ENCODE data around the gene MRPL57.
"Not testable (repeated sequence)": the region's sequence is repeated elsewhere in the genome, so short reads cannot be mapped to it uniquely, and the experiment has no call there.

The MRPL57 gene

DNA sequence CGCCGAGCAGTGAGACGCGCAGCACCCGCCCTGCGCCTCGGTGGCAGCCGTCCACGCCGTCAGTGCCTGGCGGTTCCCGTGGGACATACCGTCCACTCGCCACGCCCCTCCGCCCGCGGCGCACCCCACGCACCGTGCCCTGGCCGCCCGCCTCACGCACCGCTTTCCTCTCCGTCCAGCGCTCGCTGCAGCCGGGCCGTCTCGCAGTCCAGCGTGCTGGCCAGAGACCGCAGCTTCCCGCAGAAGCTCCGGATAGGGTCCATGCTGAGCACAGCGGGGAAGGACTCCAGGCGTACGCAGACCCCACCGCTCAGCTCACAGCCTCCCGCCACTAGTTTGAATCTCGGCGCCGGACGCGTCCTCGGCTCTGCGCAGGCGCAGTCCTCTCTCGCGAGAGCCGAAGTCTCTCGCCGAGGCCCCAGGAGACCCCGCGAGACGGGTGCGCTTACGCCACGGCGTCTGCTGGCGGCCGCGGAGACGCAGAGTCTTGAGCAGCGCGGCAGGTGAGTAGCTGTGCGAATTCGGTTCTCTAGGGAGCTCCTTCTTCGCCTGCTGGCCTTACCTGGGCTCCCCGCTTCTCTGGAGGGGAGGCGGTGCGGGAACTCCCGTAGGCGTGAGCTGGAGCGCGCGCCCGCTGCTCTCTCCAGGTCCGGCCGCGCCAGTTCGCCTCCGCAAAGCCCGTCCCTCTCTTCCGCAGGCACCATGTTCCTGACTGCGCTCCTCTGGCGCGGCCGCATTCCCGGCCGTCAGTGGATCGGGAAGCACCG, at the start of gene MRPL57, which contains the start of gene SKA3:
MRPL57 (plus strand) TSS at position 444 of the 767 bp plus-strand sequence; CDS start at position 703, 259 bp downstream.
SKA3 (minus strand) TSS at position 338 of the 767 bp plus-strand sequence; CDS start at position 263, 75 bp downstream.
- peak; percentile 96 for DNase-seq

DNA sequence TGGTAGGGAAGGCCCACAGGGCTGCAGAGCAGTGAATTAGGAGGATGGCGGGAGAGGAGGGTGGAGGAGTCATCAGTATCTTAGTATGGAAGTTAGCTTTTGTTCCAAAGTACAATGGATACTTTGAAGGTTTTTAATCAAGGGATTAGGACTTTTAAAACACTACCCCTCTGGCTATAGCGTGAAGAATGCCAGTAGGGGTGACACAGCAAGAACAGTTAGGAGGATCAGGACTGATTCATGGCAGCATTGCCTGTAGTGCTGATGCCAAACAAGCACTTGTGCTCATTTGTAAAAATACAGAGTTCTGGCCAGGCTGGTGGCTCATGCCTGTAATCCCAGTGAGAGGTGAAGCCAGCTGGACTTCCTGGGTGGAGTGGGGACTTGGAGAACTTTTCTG, 46.3 kb upstream of the MRPL57 start:
- no peak for DNase-seq

DNA sequence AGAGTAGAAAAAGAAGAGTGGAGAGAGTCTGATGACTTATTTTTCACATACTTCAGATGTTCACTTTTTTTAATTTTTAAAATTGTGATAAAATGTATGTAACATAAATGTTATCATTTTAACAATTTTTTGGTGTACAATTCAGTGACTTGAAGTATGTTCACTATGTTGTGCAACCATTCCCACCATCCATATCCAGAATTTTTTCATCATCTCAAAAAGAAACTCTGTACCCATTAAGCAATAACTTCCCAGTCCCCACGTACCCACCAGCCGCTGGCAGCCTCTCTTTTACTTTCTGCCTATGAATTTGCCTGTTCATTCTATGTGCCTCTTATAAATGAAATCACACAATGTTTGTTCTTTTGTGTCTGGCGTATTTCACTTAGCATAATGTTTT, 43.4 kb upstream of the MRPL57 start:
- no peak for DNase-seq

DNA sequence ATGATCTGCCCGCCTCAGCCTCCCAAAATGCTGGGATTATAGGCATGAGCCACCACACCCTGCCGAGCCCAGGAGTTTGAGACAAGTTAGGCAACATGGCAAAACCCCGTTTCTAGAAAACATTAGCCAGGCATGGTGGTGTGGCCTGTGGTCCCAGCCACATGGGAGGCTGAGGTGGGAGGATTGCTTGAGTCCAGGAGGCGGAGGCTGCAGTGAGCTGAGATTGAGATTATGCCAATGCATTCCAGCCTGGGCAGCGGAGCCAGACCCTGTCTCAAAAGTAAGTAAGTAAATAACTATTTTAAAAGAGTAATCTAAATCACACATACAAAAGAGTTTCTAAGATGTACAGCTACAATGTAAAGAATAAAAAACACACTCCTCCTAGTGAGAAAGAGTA, 42.0 kb upstream of the MRPL57 start:
- no peak for DNase-seq

DNA sequence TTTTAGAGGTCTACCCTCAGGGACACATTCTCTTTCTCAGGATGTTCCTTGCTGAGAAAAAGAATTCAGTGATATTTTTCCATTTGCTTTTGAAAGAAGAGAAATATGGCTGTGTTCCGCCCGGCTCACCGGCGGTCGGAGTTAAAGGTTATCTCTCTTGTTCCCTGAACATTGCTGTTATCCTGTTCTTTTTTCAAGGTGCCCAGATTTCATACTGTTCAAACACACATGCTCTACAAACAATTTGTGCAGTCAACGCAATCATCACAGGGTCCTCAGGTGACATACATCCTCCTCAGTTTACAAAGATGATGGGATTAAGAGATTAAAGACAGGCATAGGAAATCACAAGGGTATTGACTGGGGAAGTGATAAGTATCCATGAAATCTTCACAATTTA, 40.6 kb upstream of the MRPL57 start:
- not testable (repeated sequence) for DNase-seq

DNA sequence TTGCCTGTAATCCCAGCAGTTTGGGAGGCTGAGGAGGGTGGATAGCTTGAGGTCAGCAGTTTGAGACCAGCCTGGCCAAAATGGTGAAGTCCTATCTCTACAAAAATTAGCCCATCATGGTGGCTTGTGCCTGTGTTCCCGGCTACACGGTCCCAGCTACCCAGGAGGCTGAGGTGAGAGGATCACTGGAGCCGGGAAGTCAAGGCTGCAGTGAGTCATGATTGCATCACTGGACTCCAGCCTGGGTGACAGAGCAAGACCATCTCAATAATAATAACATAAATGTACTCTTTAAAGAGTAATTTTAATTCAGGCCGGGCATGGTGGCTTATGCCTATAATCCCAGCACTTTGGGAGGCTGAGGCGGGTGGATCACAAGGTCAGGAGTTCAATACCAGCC, 38.8 kb upstream of the MRPL57 start:
- DNase-seq, result no peak

DNA sequence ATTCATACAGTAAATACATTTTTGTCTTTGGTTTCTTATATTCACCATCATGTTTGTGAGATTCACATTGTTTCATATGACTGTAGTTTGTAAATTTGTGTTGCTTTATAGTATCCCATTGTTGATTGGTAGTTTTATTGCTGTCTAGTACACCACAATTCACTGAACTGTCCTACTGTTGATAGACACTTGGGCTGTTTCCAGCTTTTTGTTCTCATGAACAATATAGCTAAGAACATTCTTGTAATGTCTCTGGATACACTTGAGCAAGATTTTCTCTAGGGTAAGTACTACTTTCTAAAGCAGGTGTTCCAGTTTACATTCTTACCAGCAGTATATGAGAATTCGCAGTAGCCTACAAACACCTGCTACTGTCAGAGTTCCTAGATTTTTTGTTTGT, 37.9 kb upstream of the MRPL57 start:
- no peak for DNase-seq

DNA sequence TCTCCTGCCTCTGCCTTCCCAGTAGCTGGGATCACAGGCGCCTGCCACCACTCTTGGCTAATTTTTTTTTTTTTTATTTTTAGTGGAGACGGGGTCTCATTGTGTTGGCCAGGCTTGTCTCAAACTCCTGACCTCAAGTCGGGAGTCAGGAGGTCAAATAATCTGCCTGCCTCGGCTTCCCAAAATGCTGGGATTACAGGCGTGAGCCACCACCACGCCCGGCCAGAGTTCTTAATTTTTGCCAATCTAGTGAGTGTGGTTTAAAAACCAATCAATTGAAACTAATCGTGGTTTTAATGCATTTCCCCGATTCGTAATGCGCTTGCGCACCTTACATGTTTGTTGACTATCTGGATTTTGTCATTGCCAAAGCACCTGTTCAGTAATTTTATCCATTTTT, 37.1 kb upstream of the MRPL57 start:
- DNase-seq, result no peak

DNA sequence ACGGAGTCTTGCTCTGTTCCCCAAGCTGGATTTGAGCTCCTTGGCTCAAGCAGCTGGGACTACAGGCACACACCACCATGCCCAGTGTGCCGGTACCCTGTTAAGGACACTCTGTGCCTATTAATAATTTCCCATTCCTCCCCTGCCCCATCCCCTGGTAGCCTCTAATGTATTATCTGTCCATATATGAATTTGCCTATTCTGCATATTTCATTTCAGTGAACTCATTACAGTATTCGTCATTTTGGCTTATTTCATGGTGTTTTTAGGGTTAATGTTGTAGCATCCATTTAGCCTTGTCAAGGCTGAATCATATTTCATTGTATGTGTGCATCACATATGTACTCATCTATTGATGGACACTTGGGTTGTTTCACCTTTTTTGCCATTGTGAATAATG, 33.7 kb upstream of the MRPL57 start:
- no peak for DNase-seq

DNA sequence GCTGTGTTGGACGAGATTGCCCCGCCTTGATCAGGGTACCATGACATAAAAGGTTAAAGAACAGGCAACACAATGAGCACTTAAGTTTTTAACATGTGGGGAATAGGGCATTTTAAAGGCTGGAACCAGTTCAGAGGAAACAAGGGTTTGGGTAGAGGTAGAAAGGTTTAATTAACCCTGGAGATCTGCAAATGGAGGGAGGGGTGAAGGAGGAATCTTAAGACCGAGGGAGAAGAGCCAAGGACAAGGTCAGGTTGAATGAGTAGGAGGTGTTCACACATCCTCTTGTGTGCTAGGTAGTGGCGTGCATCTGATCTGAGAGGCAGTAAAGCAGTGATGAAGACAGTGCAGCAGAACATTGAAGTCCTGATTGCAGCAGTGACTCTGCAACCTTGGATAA, 28.6 kb upstream of the MRPL57 start:
- DNase-seq, result no peak

DNA sequence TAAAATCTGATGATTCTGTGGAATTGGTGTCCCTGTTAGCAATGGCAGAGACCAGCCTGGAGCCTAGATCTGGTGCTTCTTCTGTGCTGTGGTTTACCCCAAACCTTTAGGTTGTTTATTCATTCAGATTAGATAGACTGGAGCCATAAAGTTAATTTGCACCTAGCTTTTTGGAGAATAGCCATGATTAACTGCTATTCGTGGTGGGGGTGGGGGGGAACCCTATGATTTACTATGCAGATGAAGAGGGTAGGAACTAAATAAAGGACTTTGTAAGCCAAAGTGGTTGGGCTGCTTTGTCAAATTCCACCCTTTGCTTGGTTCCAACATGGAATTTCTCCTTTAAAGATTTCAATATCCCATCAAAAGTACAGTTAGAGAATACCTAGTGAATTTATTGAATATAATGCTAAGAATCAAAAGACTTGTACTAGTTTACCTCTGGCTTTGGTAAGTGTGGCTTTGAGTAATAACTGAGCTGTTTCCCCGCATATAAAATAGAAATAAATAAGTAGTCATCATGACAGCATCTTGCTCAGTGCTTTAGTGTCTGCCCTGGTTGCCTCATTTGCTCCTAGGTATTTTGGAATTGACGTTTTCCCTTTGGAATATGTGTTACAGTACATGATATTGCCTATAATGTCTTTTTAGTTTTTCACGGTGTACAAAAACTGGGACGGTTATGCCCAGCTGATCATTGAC, 27.8 kb upstream of the MRPL57 start:
- no peak for DNase-seq

DNA sequence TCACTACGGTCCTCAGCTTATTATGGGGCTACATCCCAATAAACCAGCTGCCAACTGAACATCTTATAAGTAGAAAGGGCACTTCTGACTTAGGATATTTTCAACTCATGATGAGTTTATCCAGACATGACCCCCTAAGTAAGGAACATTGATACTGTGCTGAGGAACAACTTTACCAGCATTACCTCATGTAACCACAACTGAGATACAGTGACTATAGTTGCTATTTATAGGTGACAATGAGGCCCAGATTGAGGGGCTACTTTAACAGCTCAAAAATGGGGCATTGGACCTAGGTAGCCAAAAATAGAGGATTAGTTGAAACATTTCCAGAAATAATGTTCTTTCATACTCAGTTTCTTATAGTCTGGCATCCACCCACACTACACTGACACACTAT, 26.9 kb upstream of the MRPL57 start:
- DNase-seq, result no peak

DNA sequence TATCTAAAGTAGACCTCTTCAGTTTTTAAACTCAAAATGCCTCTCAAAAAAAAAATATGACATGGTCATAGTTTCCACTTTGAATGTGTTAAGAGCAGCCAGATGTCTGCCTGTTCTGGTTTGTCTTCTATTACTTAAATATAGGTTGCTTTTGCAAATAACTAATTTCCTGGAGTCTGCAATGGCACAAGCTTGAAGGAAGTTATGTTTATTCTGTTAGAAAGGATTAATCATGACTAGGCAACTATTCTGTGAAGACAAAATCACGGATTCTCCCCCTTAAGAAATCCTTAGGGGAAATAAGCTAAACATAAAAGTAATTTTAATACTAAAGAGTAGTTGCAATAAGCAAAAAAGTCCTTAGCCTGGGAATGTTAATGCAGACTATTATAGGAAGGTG, 26.4 kb upstream of the MRPL57 start:
- no peak for DNase-seq

DNA sequence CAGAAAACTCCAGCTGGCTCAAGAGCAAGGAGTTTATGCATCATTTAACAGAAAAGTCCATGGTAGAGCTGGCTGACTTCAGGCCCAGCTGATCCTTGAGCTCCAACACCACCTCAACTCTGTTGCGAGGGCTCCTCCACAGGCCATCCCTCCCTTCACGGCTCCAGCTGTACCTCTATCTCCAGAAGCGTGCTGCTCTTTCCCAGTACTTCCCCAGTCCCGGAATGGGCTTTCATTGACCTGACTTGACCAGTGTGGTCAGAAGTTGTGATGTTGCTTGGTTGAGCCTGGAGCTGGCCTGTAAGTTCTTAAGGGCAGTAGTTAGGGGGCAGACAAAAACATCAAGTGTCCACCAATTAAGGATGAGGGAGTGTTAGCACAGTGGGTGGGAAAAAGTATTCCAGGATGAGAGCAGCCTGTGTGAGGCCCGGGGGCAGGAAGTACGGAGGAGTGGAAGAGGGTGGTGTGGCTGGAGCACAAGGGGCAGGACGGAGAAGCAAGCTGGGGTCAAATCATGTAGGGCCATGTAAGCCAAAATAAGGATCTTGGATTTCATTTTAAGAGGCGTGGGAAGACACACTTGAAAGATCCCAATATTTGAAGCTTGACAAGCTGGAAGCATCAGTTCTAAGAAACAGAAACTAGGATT, 24.1 kb upstream of the MRPL57 start:
- no peak for DNase-seq

DNA sequence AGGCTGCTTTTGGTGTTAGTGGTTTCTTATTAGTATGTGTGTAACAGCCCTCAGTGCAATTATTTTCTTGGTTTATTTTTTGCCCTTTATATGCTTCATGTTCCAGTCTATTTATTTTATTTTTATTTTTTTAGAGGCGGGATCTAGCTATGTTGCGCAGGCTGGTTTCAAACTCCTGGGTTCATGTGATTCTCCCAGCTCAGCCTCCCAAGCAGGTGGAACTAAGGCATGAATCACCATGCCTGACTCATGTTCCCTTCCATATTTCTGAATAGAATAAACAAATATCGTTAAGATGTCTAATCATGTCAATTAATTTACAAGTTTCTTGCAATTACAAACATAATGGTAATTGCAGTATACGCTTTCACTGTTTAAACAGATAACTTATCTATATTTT, 11.8 kb upstream of the MRPL57 start:
- DNase-seq, result no peak

DNA sequence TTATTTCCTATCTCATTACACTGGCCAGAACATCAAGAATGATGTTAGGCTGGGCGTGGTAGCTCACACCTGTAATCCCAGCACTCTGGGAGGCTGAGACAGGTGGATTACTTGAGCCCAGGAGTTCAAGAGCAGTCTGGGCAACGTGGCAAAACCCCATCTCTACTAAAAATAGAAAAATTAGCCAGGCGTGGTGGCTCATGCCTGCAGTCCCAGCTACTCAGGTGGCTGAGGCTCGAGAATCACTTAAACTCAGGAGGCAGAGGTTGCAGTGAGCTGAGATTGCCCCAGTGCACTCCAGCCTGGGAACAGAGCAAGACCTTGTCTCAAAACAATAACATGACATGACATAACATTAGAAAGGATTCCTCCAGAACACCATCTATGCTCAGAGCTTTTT, 10.9 kb upstream of the MRPL57 start:
- DNase-seq, result not testable (repeated sequence)

DNA sequence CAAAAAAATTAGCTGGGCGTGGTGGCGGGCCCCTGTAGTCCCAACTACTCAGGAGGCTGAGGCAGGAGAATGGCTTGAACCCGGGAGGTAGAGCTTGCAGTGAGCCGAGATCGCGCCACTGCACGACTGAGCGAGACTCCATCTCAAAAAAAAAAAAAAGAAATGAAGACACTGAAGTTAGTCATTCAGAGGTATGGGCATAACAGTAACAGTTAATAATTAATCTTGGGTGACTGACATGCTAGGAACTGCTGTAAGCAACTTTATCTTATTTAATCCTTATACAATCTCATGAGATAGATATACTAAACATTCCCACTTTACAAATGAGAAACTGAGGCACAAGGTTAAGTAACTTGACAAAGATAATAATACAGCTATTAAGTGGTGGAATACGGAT, 5.0 kb upstream of the MRPL57 start:
- no peak for DNase-seq

DNA sequence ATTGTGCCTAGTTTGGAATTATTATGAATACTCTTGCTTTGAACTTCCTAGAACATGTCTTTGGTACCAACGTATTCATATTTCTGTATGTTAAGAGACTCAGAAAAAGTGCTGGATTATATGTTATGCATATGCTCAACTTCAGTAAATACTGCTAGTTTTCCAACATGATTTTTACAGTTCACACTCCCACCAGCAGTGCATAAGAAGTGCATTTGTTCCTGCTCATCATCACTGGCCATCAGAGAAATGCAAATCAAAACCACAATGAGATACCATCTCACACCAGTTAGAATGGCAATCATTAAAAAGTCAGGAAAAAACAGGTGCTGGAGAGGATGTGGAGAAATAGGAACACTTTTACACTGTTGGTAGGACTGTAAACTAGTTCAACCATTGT, 2.7 kb upstream of the MRPL57 start:
- DNase-seq, result not testable (repeated sequence)

DNA sequence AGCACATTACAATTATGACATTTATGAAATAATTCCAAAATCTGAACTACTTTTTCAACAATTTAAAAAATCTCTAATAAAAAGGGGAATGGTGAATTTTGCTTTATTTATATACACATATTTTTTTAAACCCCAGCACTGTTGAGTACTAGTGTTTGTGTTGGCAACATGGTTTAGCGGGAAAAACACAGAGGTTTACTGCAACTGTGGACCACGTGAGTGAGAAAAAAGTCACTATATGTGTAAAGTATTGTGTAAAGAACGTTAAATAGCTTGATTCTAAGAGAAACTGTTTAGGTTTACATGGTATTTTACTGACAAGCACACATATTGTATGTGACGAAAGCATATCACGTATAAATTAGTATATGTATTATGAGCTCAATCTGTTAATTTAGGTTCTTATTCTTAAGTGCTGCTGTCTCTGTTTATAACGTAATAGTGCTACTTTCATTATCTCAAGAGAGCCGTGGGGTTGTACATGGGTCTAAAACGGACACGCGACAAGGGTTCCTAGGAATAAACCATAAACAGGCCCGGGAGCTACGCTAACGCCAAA, 723 bp upstream of the MRPL57 start:
- DNase-seq, result peak; percentile 3

DNA sequence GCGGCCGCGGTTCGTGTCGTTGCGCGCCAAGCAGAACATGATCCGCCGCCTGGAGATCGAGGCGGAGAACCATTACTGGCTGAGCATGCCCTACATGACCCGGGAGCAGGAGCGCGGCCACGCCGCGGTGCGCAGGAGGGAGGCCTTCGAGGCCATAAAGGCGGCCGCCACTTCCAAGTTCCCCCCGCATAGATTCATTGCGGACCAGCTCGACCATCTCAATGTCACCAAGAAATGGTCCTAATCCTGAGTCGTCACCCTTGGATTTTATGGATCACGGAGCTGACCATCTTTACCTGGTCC, 475 bp downstream of the MRPL57 start:
- no peak for DNase-seq

DNA sequence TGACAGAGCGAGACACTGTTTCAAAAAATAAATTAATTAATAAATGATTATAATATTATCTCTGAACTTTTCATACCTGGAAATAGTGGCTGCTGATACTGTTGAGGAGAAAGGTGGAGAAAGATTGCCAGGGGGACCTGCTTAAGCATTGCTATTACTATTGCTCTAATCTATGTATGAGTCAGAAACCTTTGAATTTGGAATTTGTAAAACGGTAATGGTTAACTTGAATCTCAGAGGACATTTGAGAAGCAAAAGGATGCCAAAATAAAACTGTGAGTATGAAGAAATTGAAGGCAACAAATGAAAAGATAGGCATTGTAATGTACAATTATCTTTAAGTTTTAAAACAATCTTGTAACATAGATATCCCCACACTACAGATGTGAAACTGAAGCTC, 5.2 kb downstream of the MRPL57 start:
- no peak for DNase-seq

DNA sequence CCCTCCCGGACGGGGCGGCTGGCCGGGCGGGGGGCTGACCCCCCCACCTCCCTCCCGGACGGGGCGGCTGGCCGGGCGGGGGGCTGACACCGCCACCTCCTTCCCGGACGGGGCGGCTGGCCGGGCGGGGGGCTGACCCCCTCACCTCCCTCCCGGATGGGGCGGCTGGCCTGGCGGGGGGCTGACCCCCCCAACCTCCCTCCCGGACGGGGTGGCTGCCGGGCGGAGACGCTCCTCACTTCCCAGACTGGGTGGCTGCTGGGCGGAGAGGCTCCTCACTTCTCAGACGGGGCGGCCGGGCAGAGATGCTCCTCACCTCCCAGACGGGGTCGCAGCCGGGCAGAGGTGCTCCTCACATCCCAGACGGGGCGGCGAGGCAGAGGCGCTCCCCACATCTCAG, 10.0 kb downstream of the MRPL57 start:
- DNase-seq, result not testable (repeated sequence)

DNA sequence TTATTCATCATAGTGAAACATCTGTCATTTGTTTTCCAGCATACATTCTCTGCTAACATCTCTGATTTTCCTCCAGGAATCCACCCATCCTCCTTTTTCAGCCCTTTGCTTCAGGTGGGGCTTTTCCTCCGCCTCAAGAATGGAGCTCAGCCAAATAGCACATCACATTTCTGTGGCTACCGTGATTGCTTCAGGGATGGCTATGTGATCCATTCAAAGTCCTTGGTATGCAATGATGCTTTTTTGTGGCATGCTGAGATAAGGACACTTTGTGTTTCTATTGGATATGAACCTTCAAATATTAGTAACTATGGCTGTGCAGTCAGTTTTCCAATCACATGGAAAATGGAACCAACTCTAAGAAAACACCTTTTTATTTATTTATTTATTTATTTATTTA, 18.3 kb downstream of the MRPL57 start:
- not testable (repeated sequence) for DNase-seq

Measured in activated CD4-positive, alpha-beta T cell treated with anti-CD3 and anti-CD28 coated beads, Interleukin-2, amount 50 U/mL, for 16 hours (primary cell).